Anterior cingulate cortex (tissue), 58 donors: ENCODE data around the gene TUSC2.
A peak's percentile ranks its signal among the peaks of the same experiment; 100 is the strongest.
"Not testable (repeated sequence)": the region's sequence is repeated elsewhere in the genome, so short reads cannot be mapped to it uniquely, and the experiment has no call there.

Experiments used
- DNase-seq, 58 donors: peaks; one replicate each; lab custom pipeline; 2025; lab: John Stamatoyannopoulos, UW

TUSC2 gene

GRCh38 chr3:50319894-50320625, 8.0 kb downstream of the TUSC2 start:
- DNase-seq = no peak

- DNase-seq = no peak
Measured at GRCh38 chr3:50319181-50319893, 8.7 kb downstream of the TUSC2 start.

- no peak for DNase-seq
Measured at GRCh38 chr3:50318615-50319014, 9.4 kb downstream of the TUSC2 start.

GRCh38 chr3:50318163-50318562, 9.9 kb downstream of the TUSC2 start:
- DNase-seq = no peak

GRCh38 chr3:50317300-50317699, 10.7 kb downstream of the TUSC2 start:
- peak in 1 of 58 donors; percentile 25 for DNase-seq

GRCh38 chr3:50316657-50317242, 11.3 kb downstream of the TUSC2 start:
- no peak for DNase-seq

- no peak for DNase-seq
Measured at GRCh38 chr3:50314816-50315215, 13.2 kb downstream of the TUSC2 start.

GRCh38 chr3:50314342-50314741, 13.7 kb downstream of the TUSC2 start:
- DNase-seq = no peak

GRCh38 chr3:50312041-50312440, 16.0 kb downstream of the TUSC2 start:
- not testable (repeated sequence) for DNase-seq

GRCh38 chr3:50304601-50305000, 23.4 kb downstream of the TUSC2 start:
- no peak for DNase-seq

GRCh38 chr3:50303013-50303815, 24.8 kb downstream of the TUSC2 start, which contains the start of gene HYAL1:
HYAL1 (minus strand) TSS chr3:50303574; CDS start chr3:50302956, 618 bp downstream.
- no peak for DNase-seq

GRCh38 chr3:50302095-50303012, 25.7 kb downstream of the TUSC2 start:
- no peak for DNase-seq

- DNase-seq = no peak
Measured at GRCh38 chr3:50300681-50301254, 27.3 kb downstream of the TUSC2 start.

GRCh38 chr3:50299929-50300680, 27.9 kb downstream of the TUSC2 start:
- DNase-seq = peak in 32 of 58 donors; percentile 30 to 84 (median 68)

GRCh38 chr3:50299638-50299928, 28.4 kb downstream of the TUSC2 start:
- no peak for DNase-seq

GRCh38 chr3:50298836-50299637, 29.0 kb downstream of the TUSC2 start, which contains the start of the genes HYAL3 and NAA80:
HYAL3 (minus strand) TSS chr3:50299405; CDS start chr3:50295602, 3,803 bp downstream.
NAA80 (minus strand) TSS chr3:50299405; CDS start chr3:50297463, 1,942 bp downstream.
- DNase-seq = peak; percentile 84 to 100 (median 99)

GRCh38 chr3:50297896-50298725, 29.9 kb downstream of the TUSC2 start:
- no peak for DNase-seq
